Neural progenitor cell (in vitro differentiated cells): ENCODE data around the gene MAP3K6. TPM values are rescaled to one million over a fixed set of nuclear protein-coding genes. Genes with fewer than 3 reads are reported as not detected.
A peak's percentile ranks its signal among the peaks of the same experiment; 100 is the strongest.

ENCODE experiments used
- DNase-seq: peaks from one replicate; pipeline ENCODE4 v3.0.0-alpha.2; 2016; ENCODE audit warnings: low spot score
- H2AFZ ChIP-seq: fragments of 200-600 bp; sonication (generic); replicated peaks from 2 replicates; pipeline ENCODE4 v1.6.1; 2016; ENCODE audit warnings: antibody characterized with exemption
- H3F3A ChIP-seq: fragments of 200-600 bp; sonication (generic); 2 replicates; pipeline ENCODE4 v1.6.1; 2016; ENCODE audit warnings: antibody characterized with exemption, low read depth
- H3K27ac ChIP-seq: fragments of 200-600 bp; sonication (generic); 2 replicates; pipeline ENCODE4 v1.5.1; 2016; ENCODE audit warnings: mild to moderate bottlenecking
- H3K27me3 ChIP-seq: fragments of 200-600 bp; sonication (generic); 2 replicates; pipeline ENCODE4 v1.6.1; 2016; ENCODE audit warnings: mild to moderate bottlenecking, moderate library complexity
- H3K36me3 ChIP-seq: fragments of 200-600 bp; sonication (generic); 2 replicates; pipeline ENCODE4 v1.5.1; 2016
- H3K4me1 ChIP-seq: fragments of 200-600 bp; sonication (generic); 2 replicates; pipeline ENCODE4 v1.6.1; 2016; ENCODE audit warnings: mixed run types
- H3K4me2 ChIP-seq: fragments of 200-600 bp; sonication (generic); 2 replicates; pipeline ENCODE4 v1.6.1; 2016
- H3K4me3 ChIP-seq: fragments of 200-600 bp; sonication (generic); 2 replicates; pipeline ENCODE4 v1.5.1; 2016
- H3K79me2 ChIP-seq: fragments of 200-600 bp; sonication (generic); 2 replicates; pipeline ENCODE4 v1.6.1; 2016; ENCODE audit warnings: low read depth
- H3K9ac ChIP-seq: fragments of 200-600 bp; sonication (generic); 2 replicates; pipeline ENCODE4 v1.6.1; 2016
- H3K9me3 ChIP-seq: fragments of 200-600 bp; sonication (generic); 2 replicates; pipeline ENCODE4 v1.5.1; 2016; ENCODE audit warnings: low read depth
- H4K20me1 ChIP-seq: fragments of 200-600 bp; sonication (generic); 2 replicates; pipeline ENCODE4 v1.6.1; 2016; ENCODE audit warnings: low read depth
- H3K27ac Mint-ChIP-seq: 3 replicates; pipeline ENCODE4 v1.8.0; 2021; ENCODE audit warnings: mixed read lengths
- H3K27me3 Mint-ChIP-seq: 2 replicates; pipeline ENCODE4 v1.8.0; 2022; ENCODE audit warnings: low read depth, mild to moderate bottlenecking, inconsistent platforms, moderate library complexity, mixed read lengths; ENCODE audit not compliant: insufficient read depth
- H3K36me3 Mint-ChIP-seq: 3 replicates; pipeline ENCODE4 v1.8.0; 2021; ENCODE audit warnings: mixed read lengths
- H3K4me1 Mint-ChIP-seq: 3 replicates; pipeline ENCODE4 v1.8.0; 2021; ENCODE audit warnings: mixed read lengths
- H3K4me3 Mint-ChIP-seq: 3 replicates; pipeline ENCODE4 v1.8.0; 2021; ENCODE audit warnings: mild to moderate bottlenecking, moderate library complexity, mixed read lengths
- H3K9me3 Mint-ChIP-seq: 3 replicates; pipeline ENCODE4 v1.8.0; 2020; ENCODE audit warnings: mixed read lengths
- CTCF ChIP-seq: fragments of 200-600 bp; sonication (generic); IDR thresholded peaks from 2 replicates; pipeline ENCODE4 v1.5.1; 2017; ENCODE audit warnings: antibody characterized with exemption, mild to moderate bottlenecking
- EZH2 ChIP-seq: fragments of 200-600 bp; sonication (generic); IDR thresholded peaks from 2 replicates; pipeline ENCODE4 v1.6.1; 2017; ENCODE audit warnings: antibody characterized with exemption, mild to moderate bottlenecking, moderate library complexity
- EZH2phosphoT487 ChIP-seq: fragments of 200-600 bp; sonication (generic); IDR thresholded peaks from 2 replicates; pipeline ENCODE4 v1.6.1; 2017; ENCODE audit warnings: antibody characterized with exemption
- total RNA-seq: library from RNA; depleted of rRNA; stranded (reverse); fragments of >200 nt; gene quantifications from 2 replicates; pipeline ENCODE4 v1.2.3, GENCODE V29; 2015; ENCODE audit warnings: low replicate concordance

The MAP3K6 gene
- total RNA-seq, 1 donor from 2014 or later, result 1.9 TPM

- H3K4me2 ChIP-seq, result no peak overlapping the region
- H3K79me2 ChIP-seq, result no peaks in the 10 kb centered on the region
- H3F3A ChIP-seq, result peaks cover 4% of the 10 kb centered on the region
- peaks cover 43% of the 10 kb centered on the region for H3K27me3 ChIP-seq
- no peak overlapping the region for H3K4me3 ChIP-seq
- Mint-ChIP-seq H3K4me1 (peaks cover 21% of the 10 kb centered on the region), H3K27ac (no peak overlapping the region), H3K9me3 (no peaks in the 10 kb centered on the region), H3K36me3 (peaks cover 8% of the 10 kb centered on the region), H3K27me3 (peaks cover 27% of the 10 kb centered on the region), H3K4me3 (no peak overlapping the region)
- no peak overlapping the region for H2AFZ ChIP-seq
- H3K27ac ChIP-seq, result no peak overlapping the region
- peaks cover 16% of the 10 kb centered on the region for H3K4me1 ChIP-seq
- H3K36me3 ChIP-seq, result no peaks in the 10 kb centered on the region
- no peak overlapping the region for H3K9ac ChIP-seq
- no peak for TF ChIP-seq EZH2phosphoT487
- TF ChIP-seq EZH2, result no peak
- H3K9me3 ChIP-seq, result no peaks in the 10 kb centered on the region
- peaks cover 17% of the 10 kb centered on the region for H4K20me1 ChIP-seq
- peak; percentile 45 for DNase-seq
Observed at GRCh38 chr1:27356619-27357280, 10.0 kb downstream of the MAP3K6 start.

- Mint-ChIP-seq H3K36me3 (peaks cover 8% of the 10 kb centered on the region), H3K27me3 (peaks cover 27% of the 10 kb centered on the region), H3K9me3 (no peaks in the 10 kb centered on the region), H3K4me3 (no peak overlapping the region), H3K27ac (no peak overlapping the region), H3K4me1 (peaks cover 25% of the 10 kb centered on the region)
- H3F3A ChIP-seq, result peaks cover 9% of the 10 kb centered on the region
- peaks cover 38% of the 10 kb centered on the region for H3K27me3 ChIP-seq
- H3K79me2 ChIP-seq, result no peaks in the 10 kb centered on the region
- H3K4me3 ChIP-seq, result no peak overlapping the region
- TF ChIP-seq EZH2phosphoT487 (no peak), EZH2 (no peak), CTCF (no peak)
- peaks cover 17% of the 10 kb centered on the region for H4K20me1 ChIP-seq
- H3K27ac ChIP-seq, result no peak overlapping the region
- no peak for DNase-seq
- no peak overlapping the region for H2AFZ ChIP-seq
- H3K36me3 ChIP-seq, result no peaks in the 10 kb centered on the region
- H3K9me3 ChIP-seq, result no peaks in the 10 kb centered on the region
- H3K4me1 ChIP-seq, result peaks cover 19% of the 10 kb centered on the region
- H3K9ac ChIP-seq, result no peak overlapping the region
- H3K4me2 ChIP-seq, result no peak overlapping the region
Observed at GRCh38 chr1:27356277-27356618, 10.5 kb downstream of the MAP3K6 start.

- no peak overlapping the region for H3K27ac Mint-ChIP-seq
- peaks cover 15% of the 10 kb centered on the region for H3F3A ChIP-seq
- TF ChIP-seq EZH2, result no peak
- TF ChIP-seq EZH2phosphoT487, result no peak
- TF ChIP-seq CTCF, result no peak
- no peak for DNase-seq
- no peaks in the 10 kb centered on the region for H3K9me3 Mint-ChIP-seq
- no peak overlapping the region for H3K27ac ChIP-seq
- H2AFZ ChIP-seq, result no peak overlapping the region
- no peaks in the 10 kb centered on the region for H3K79me2 ChIP-seq
- H3K36me3 ChIP-seq, result no peaks in the 10 kb centered on the region
- H3K4me3 ChIP-seq, result no peak overlapping the region
- no peaks in the 10 kb centered on the region for H3K9me3 ChIP-seq
- H3K27me3 Mint-ChIP-seq, result peaks cover 31% of the 10 kb centered on the region
- H3K4me1 ChIP-seq, result peaks cover 16% of the 10 kb centered on the region
- peaks cover 17% of the 10 kb centered on the region for H4K20me1 ChIP-seq
- H3K36me3 Mint-ChIP-seq, result peaks cover 8% of the 10 kb centered on the region
- H3K4me1 Mint-ChIP-seq, result peaks cover 28% of the 10 kb centered on the region
- no peak overlapping the region for H3K4me2 ChIP-seq
- peaks cover 34% of the 10 kb centered on the region for H3K27me3 ChIP-seq
- H3K9ac ChIP-seq, result no peak overlapping the region
- H3K4me3 Mint-ChIP-seq, result peak overlapping the region; percentile 30
Observed at GRCh38 chr1:27355683-27356082, 11.1 kb downstream of the MAP3K6 start.

- peaks cover 26% of the 10 kb centered on the region for H3K27me3 ChIP-seq
- no peak for DNase-seq
- Mint-ChIP-seq H3K27ac (no peak overlapping the region), H3K27me3 (peaks cover 24% of the 10 kb centered on the region), H3K9me3 (no peaks in the 10 kb centered on the region), H3K4me3 (no peak overlapping the region), H3K36me3 (peaks cover 1% of the 10 kb centered on the region), H3K4me1 (peaks cover 25% of the 10 kb centered on the region)
- no peak overlapping the region for H3K27ac ChIP-seq
- no peak overlapping the region for H3K4me2 ChIP-seq
- H3K4me3 ChIP-seq, result no peak overlapping the region
- H3K9me3 ChIP-seq, result no peaks in the 10 kb centered on the region
- peaks cover 26% of the 10 kb centered on the region for H3F3A ChIP-seq
- no peak overlapping the region for H2AFZ ChIP-seq
- H3K9ac ChIP-seq, result no peak overlapping the region
- H4K20me1 ChIP-seq, result peaks cover 10% of the 10 kb centered on the region
- TF ChIP-seq EZH2phosphoT487 (no peak), CTCF (no peak), EZH2 (no peak)
- H3K4me1 ChIP-seq, result peaks cover 14% of the 10 kb centered on the region
- no peaks in the 10 kb centered on the region for H3K79me2 ChIP-seq
- no peaks in the 10 kb centered on the region for H3K36me3 ChIP-seq
Observed at GRCh38 chr1:27353629-27354028, 13.1 kb downstream of the MAP3K6 start.
